Astrocyte (in vitro differentiated cells and primary cell): Measurements from ENCODE around the gene MSI1.

Experiments
- EZH2 ChIP-seq: IDR thresholded peaks from 2 replicates; pipeline ENCODE4 v1.6.1; 2012; ENCODE audit warnings: mild to moderate bottlenecking, low read length, inconsistent platforms; ENCODE audit not compliant: insufficient read depth
- TF ChIP-seq, protein P1 (sequence below): IDR thresholded peaks from 2 replicates; pipeline ENCODE4 v1.5.1; 2011; ENCODE audit warnings: low read depth, mild to moderate bottlenecking, inconsistent platforms, low read length, moderate library complexity; ENCODE audit not compliant: insufficient read depth

DNA sequence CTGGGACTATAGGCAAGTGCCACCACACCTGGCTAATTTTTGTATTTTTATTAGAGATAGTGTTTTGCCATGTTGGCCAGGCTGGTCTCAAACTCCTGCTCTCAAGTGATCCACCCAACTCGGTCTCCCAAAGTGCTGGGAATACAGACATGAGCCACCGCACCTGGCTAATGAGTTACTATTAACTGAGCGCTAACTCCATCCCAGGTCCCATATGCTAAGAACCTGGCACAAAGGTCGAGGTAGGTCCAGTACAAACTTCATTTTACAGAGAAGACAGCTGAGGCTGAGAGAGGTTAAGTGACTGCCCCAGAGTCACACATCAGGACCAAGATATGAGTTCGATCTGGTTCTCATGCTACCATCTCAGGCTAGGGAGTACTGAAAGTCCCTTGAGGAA lies 36.9 kb downstream of the MSI1 start:
- TF ChIP-seq, protein P1, sequence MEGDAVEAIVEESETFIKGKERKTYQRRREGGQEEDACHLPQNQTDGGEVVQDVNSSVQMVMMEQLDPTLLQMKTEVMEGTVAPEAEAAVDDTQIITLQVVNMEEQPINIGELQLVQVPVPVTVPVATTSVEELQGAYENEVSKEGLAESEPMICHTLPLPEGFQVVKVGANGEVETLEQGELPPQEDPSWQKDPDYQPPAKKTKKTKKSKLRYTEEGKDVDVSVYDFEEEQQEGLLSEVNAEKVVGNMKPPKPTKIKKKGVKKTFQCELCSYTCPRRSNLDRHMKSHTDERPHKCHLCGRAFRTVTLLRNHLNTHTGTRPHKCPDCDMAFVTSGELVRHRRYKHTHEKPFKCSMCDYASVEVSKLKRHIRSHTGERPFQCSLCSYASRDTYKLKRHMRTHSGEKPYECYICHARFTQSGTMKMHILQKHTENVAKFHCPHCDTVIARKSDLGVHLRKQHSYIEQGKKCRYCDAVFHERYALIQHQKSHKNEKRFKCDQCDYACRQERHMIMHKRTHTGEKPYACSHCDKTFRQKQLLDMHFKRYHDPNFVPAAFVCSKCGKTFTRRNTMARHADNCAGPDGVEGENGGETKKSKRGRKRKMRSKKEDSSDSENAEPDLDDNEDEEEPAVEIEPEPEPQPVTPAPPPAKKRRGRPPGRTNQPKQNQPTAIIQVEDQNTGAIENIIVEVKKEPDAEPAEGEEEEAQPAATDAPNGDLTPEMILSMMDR = no peak
- TF ChIP-seq EZH2 = no peak
